BJ (cell line): ENCODE measurements around the gene DOK3. TPM values are rescaled to one million over a fixed set of nuclear protein-coding genes. Genes with fewer than 3 reads are reported as not detected.
A peak's percentile ranks its signal among the peaks of the same experiment; 100 is the strongest.

Source experiments
- CTCF ChIA-PET: fragments of 350-600 bp; formaldehyde crosslinking; extraction: SDS; loops from one replicate; lab custom pipeline; 2021; ENCODE audit warnings: antibody characterized with exemption, inconsistent platforms; lab: Yijun Ruan, JAX
- POLR2A ChIA-PET: fragments of 300-600 bp; sonication (Branson Sonifier 250); formaldehyde crosslinking; extraction: SDS; loops from one replicate; lab custom pipeline; 2021; ENCODE audit warnings: antibody characterized with exemption; lab: Charles Lee
- DNase-seq: peaks from one replicate; pipeline ENCODE4 v3.0.0-alpha.2; 2011; ENCODE audit warnings: low read depth
- H3K27me3 ChIP-seq: 2 replicates; pipeline ENCODE4 v1.6.0; 2011; ENCODE audit warnings: low read length; ENCODE audit not compliant: control insufficient read depth, insufficient read depth
- H3K36me3 ChIP-seq: 2 replicates; pipeline ENCODE4 v1.5.1; 2011; ENCODE audit warnings: low read length; ENCODE audit not compliant: control insufficient read depth, insufficient read depth
- H3K4me3 ChIP-seq: 2 replicates; pipeline ENCODE4 v1.5.1; 2011; ENCODE audit warnings: low read depth, mild to moderate bottlenecking, control low read depth, low read length
- CTCF ChIP-seq: IDR thresholded peaks from 2 replicates; pipeline ENCODE4 v1.5.1; 2011; ENCODE audit warnings: low read depth, mild to moderate bottlenecking, control low read depth, inconsistent platforms, low read length, moderate library complexity; ENCODE audit not compliant: insufficient read depth
- polyA plus RNA-seq: library from polyadenylated mRNA; depleted of rRNA; stranded (reverse); fragments of >200 nt; gene quantifications from 2 replicates; pipeline ENCODE4 v1.2.3, GENCODE V29; 2011

The DOK3 gene
- polyA plus RNA-seq, 1 experiment = 1.2 TPM

DNA sequence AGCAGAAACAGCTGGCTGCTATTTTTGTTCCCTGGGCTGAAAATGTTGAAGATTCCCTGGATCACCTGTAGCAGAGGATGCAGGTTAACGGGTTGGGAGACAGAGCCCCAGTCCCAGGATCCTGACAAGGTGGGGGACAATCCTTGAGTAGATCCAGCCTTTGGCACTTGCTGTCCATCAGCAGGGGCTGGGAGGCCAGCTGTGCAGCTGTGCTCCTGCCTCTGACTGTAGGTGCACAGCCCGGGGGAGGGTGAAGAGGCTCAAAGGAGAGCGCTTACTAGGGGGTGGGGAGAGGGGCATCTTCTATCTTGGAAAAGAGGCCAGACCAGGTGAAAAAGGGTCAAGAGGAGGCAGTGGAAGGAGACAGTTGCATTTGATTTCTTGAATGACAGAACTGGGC, 10.6 kb upstream of the DOK3 start:
- no peak for TF ChIP-seq CTCF
- no peak overlapping the region for H3K4me3 ChIP-seq
- POLR2A ChIA-PET = no interaction called here
- peaks cover 32% of the 10 kb centered on the region for H3K36me3 ChIP-seq
- DNase-seq = no peak
- no peaks in the 10 kb centered on the region for H3K27me3 ChIP-seq
- CTCF ChIA-PET = interaction anchor here (1.0 to 2.1 kb wide), 3 partner anchors 19 to 81 kb away, joined by 3 to 5 read pairs (median 3); no protein-coding TSS in a partner anchor

GRCh38 chr5:177519463-177520235, 10.0 kb upstream of the DOK3 start:
- ChIA-PET POLR2A (no interaction called here), CTCF (interaction anchor here (2.1 kb wide), 1 partner anchor 18 kb away, joined by 5 read pairs; no protein-coding TSS in a partner anchor)
- no peaks in the 10 kb centered on the region for H3K27me3 ChIP-seq
- TF ChIP-seq CTCF = no peak
- H3K36me3 ChIP-seq = peaks cover 29% of the 10 kb centered on the region
- no peak overlapping the region for H3K4me3 ChIP-seq
- no peak for DNase-seq

GRCh38 chr5:177516601-177517568, 7.3 kb upstream of the DOK3 start, which contains the start of gene DDX41:
DDX41 (minus strand) TSS chr5:177516961; CDS start chr5:177516945, 16 bp downstream.
- H3K27me3 ChIP-seq = no peaks in the 10 kb centered on the region
- DNase-seq = peak; percentile 98
- peak within 1 kb of the TSS; percentile 91 for H3K4me3 ChIP-seq
- TF ChIP-seq CTCF = peak; percentile 24; the same call in 1 of the 2 replicates
- CTCF ChIA-PET = interaction anchor here (0.9 to 2.2 kb wide), 9 partner anchors 9 to 212 kb away, joined by 3 to 30 read pairs (median 3); no protein-coding TSS in a partner anchor
- H3K36me3 ChIP-seq = peaks cover 39% of the 10 kb centered on the region
- POLR2A ChIA-PET = interaction anchor here (0.6 to 1.1 kb wide), 3 partner anchors 19 to 483 kb away, joined by 3 read pairs; partner anchors contain the start of gene PDLIM7

GRCh38 chr5:177515580-177515979, 6.0 kb upstream of the DOK3 start:
- no peak for DNase-seq

More at GRCh38 chr5:177515580-177515979, 6.0 kb upstream of the DOK3 start:
- no peaks in the 10 kb centered on the region for H3K27me3 ChIP-seq
- ChIA-PET CTCF (interaction anchor here (0.8 to 2.2 kb wide), 6 partner anchors 8 to 92 kb away, joined by 3 to 30 read pairs (median 3); no protein-coding TSS in a partner anchor), POLR2A (interaction anchor here (0.6 to 1.1 kb wide), 2 partner anchors 9 to 18 kb away, joined by 3 to 10 read pairs; partner anchors contain the start of gene PDLIM7)
- TF ChIP-seq CTCF = no peak
- peak overlapping the region; percentile 91 for H3K4me3 ChIP-seq
- peaks cover 46% of the 10 kb centered on the region for H3K36me3 ChIP-seq
